HG03066 (cell line): ENCODE results near the gene OVCH2.
"Not testable (repeated sequence)": the region's sequence is repeated elsewhere in the genome, so short reads cannot be mapped to it uniquely, and the experiment has no call there.

Experiments
- ATAC-seq: cut with Tn5 transposase; IDR thresholded peaks from one replicate; pipeline ENCODE4 v1.9.1; 2021; ENCODE audit warnings: low read depth; ENCODE audit not compliant: unreplicated experiment

Gene OVCH2

DNA sequence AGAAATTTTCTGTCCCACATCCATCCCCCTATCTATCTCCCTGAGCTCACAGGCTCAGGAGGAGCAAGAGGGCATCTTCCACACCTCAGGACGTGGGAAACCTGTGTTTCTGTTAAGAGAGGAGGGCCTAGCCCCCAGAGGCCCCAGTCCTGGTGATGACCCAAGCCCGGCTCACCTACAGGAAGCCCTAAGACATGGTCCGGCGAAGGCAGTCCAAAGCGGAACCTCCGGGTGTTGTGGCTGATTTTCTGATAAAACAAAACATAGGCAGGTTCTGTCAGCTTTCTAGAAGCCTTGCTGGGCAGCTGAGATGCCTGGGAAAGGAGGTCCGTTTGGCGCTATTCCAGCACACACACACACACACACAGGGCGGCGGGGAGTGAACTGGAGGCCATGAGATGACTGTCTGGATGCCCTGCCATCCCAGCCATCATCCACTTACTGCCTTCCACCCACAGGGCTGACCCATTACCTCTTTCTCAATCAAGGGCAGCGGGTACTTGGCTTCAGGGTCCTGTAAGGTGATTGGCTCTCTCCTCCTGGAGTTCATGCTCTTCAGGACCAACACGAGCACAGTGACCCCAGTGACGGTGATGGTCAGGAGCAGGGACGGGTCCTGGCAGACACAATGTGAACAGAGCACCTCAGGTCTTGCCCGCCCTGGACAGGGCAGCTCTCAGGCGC lies 33.9 kb downstream of the OVCH2 start:
- ATAC-seq: no peak

DNA sequence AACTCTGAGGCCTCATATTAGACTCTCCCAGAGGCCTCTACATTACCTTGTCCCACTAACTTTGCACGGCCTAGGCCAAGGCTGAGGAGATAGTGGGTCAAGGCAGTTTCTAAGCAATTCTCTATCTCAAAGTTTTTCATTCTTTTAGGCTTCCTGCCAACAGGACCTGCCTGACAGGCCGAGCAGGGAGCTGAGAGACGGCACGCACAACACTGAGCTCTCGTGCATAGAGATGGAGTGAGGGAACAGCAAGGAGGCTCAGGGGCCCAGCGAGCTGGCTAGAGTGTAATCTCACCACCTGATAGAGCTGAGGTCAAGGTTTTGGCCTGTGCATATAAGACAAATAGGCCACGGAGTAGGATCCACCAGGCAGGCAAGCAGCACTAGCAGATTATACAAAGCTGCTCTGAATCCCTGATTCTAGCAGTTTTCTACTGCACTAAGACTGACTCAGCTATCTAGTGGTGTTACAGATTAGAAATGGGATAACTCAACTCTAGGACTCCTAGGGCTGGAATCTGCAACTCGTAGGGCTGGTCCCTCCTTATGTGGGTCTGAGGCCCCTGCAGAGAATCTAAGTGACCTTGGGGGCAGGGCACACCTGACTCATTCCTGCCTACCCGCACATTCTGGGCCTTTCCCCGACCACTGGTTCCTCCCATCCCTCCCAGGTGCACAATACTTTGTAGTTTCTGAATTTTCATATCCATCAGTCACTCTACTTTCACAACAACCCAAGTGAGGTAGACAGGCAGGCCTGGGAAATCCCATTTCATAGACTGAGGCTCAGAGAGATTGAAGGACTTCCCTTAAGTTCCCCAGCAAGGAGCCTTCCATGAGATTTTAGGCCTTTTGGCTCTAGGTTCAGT lies 34.7 kb downstream of the OVCH2 start:
- peak; percentile 46 for ATAC-seq

DNA sequence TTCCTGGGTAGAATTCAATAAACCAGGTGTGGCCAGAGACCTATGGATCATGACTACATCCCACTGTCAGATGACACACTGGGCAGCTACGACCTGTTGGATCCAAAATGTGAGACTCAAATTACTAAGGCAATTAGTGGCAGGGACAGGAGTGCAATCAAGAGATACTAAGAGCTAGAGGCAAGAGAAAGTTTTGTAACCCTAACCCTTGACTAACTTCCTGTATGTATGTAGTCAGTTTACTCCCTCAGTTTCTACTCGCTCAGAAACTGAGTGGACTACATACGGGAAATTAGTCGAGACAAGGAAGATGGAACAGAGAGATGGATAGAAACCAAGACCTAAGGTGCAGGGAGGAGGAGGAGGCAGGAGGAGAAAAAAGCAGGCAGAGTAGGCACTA lies 35.6 kb downstream of the OVCH2 start:
- no peak for ATAC-seq

DNA sequence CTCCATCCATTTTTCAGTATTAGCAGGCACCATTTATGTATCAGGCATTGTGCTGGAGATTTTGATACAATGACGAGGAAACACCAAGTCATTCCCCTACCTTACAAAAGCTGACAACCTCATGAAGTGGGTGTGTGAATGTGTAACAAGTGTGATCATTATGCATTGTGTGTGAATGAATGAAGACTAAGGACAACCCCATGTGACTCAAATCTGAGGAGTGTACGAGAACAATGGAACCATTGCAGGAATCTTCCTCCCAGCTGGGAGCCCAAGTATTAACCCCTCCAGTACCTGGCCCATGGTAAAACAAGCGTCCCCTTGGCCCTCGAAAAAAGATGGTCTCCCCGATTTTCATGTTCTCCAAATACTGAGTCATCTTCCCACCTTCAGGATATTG lies 37.4 kb downstream of the OVCH2 start:
- no peak for ATAC-seq

DNA sequence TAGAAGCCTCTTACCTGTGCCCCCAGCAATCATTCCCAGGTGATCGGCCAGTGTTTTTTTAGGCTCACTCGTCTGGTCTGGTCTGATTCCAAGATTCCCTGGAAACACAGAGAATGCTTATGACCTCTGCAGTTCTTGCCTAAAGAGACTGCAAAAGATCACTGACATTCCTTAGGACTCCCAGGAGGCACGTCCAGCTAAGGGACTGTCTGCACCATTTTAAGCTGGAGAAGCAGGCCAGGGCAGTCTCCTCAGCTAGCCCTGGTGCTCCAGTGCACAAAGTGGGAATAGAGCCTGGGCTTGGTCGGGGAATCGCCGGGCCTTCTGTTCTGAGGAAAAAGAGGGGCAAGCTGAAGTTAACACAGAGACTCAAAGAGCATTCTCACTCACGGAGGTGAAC lies 37.8 kb downstream of the OVCH2 start:
- ATAC-seq: no peak

DNA sequence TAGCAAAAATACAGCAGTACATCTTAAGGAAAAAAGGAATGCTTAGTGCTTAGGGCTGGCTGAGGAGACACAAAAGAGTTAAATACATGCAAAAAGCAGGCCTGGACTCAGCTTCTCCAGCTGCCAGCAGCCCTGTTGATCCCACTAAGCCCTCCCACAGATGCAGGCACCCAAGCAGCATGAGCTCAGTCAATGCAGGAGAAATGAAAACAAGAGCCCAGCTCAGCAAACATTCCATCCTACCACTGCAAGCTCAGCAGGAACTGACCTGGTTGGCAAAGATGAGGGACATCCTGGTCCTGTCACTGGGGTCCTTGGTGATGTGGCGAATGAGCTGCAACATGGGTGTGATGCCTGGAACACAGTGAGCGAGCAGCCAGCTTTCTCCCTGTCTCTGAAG lies 38.8 kb downstream of the OVCH2 start:
- ATAC-seq: no peak

DNA sequence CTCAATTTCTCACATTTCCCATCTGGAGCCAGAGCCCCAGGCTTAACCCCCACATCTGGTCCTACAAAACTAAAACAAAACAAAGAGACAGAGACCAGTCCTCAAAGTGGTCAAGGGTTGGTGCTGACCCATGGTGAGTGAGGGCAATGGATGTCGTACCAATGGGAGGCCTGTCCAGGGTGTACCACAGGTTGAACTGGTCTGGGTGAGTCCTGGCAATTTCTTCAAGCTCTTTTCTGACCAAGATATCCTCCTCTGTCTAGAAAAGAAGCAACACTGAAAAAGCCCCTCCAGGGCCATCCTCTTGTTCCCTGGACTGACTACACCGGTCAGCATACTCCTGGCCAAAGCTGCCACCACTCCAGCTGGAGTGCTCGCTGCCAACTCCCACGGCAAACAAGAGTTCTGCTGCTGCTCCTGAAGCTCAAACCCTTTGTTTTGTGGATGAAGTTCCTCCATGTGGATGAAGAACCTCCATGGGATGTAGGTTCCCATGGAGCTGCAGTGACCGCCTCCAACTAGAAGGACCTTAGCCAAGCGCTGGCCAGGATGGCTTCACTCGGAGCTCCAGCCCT lies 39.9 kb downstream of the OVCH2 start:
- no peak for ATAC-seq

DNA sequence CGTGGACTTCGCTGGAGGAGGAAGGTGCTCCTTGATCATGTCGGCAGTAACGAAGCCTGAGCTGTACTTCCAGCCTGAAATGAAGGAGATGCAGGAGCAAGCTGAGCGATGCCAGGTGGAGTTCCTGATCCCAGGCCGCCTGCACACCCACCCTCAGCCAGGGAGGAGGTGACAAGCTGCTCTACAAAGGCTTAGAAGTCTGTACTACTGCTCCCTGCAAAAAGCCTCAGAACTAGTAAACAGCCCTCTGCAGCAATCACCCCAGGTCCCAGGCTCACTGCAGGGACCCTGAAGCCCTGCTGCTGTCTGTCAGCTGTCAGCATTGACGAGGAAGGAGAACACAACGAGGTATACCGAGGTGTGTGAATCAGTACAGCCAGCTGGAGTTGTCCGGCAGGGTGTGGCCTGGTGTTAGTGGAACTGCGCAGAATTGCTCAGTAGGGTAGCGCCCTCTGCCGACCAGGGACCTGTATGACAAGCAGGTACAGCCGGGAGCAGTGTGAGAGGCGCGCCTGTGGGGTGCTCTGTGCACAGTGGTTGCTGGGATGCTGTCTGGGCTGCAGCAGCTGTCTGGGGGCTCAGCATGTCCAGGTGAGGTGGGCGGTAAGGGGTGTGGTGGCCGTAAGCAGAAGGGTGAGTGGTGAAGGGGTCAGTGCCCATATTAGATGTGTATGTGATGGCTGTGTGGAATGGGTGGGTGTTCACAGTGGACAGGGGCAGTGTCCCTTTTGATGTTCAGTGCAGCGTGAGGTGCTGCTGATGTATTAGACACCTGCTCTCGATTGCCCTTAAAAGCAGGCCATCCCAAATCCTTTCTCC lies 40.6 kb downstream of the OVCH2 start:
- peak; percentile 99 for ATAC-seq

DNA sequence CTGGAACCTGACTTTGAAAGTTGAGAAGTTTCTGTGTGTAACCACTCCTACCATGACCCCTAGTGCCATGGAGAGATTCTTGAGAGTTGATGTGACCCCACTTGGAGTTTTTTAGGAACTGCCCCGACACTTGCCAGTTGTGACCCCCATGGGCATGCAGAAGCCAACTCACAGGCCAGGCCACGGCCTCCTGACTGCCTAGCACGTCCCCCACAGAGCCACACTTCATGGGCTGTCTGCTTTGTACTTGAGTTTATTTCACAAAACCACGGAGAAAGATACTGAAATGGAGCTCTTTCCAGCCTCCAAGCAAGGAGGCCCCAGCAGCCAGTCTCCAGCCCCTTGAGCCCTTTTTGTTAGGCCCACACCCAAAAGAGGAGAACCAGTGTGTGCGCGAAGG lies 41.4 kb downstream of the OVCH2 start:
- ATAC-seq: no peak

DNA sequence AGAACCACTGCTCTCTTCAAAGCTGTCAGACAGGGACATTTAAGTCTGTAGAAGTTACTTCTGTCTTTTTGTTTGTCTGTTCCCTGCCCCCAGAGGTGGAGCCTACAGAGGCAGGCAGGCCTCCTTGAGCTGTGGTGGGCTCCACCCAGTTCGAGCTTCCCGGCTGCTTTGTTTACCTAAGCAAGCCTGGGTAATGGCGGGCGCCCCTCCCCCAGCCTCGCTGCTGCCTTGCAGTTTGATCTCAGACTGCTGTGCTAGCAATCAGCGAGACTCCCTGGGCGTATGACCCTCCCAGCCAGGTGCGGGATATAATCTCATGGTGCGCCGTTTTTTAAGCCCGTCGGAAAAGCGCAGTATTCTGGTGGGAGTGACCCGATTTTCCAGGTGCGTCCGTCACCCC lies 42.7 kb downstream of the OVCH2 start:
- not testable (repeated sequence) for ATAC-seq

DNA sequence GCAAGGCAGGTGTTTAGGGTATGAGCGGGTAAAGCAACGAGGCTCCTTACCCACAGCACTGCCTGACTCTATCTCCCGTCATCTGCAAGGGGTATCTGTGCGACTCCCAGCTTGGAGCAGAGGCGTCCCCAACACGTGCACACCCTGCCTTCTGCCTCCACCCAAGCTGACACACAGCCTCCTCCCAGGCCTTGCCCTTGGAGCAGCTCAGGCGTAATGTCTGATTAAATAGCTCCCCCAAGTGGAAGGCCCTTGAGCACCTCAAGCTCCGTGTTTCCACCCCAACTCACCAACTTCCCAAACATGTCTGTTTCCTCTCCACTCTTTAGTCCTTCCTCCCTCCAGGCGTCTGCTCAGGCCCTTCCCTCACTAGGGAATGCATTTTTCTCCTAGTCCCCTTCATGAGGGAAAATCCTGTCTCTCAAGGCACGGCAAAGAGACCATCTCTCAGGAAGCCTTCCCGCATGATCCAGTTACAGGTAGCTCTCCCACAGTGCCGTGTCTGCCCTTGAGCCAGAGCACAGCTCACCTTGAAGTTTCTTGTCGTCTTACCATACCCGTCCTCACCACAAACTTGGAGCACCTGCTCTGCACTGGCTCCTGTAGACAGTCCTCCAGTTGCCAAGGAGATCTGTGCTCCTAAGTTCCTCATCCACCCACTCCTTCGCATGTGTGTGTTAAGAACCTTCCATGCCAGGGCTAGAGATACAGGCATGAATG lies 48.8 kb downstream of the OVCH2 start:
- ATAC-seq: no peak

DNA sequence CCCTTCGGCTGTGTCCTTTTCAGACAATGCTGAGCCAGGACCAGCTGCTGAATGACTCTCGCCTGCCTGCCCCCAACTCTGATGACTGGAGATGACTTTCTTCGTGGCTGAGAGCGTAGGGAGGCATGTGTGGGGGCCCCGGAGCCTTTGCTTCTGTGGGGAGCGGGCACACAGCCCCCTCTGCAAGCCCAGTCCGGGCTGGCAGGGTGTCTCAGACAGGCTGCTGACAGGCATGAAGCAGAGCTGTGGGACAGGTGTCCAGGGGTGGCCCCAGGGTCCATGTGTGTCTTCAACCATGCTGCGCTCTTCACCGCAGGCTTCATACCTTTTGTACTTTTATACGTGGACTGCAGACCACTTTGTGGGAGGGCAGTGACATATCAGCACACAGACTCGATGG lies 49.6 kb downstream of the OVCH2 start:
- ATAC-seq: no peak

DNA sequence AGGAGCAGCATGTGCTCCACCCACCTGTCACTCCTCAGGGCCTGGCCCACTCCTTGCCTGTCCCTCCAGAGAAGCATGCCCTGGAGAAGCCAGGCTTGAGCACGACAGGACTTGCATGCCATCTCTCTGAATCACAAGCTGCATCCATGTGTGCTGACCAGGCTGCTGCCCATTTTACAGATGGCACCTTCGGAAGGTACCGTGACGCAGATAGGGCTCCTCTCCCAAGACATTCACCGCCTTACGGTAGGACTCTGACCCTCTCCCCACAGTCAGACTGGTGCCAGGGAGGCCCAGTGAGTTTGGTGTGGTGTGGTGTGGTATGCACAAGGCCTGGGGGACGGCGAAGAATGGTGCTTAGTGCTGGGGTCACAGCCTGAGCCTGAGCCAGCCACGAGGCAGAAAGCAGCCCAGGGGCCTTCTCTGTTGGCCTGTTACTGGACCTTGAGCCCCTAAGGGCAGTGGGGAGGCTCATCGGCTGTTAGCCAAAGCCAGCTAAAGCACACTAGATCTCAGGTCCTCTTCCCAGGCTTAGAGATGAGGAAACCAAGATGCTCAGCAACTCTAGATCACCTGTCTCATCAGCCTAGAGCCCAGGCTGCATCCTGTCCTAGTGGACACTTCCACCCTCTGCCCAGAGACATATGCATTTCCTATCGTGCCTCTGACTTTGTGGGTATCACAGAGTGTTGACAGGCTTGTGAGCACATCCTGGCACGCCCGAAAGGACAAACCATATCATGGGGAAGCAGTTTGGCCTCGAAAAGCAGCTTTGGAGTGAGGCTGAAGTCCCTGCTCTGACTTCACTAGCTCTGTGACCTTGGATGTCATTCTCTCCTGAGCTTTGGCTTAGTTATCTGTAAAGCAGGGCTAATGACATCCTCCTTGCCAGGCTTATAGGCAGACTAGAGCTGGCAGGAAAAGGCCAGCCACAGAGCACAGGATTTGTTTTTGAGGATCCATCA lies 50.7 kb downstream of the OVCH2 start:
- no peak for ATAC-seq

DNA sequence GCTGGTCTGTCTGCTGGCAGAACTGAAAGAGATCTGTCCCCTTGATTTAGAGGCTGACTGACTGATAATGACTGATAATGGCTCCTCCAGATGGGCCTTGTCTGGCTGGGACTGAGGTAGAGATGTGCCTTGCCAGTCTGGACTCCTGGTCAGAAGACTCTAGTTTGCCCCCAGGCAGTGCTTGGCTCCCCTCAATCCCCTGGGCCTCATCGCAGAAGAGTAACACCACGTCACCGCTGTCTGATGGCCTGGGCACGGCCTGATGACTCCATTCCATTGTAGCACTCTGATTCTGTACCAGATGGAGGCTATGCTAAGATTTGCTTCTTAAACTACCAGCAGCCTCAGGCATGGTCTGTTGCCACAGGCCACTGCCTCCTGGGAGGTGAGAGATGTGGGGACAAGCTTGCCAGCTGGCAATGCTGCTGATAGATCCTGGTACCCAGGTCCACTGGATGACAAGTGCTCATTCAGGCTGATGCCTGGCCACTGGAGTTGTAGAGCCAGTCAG lies 52.0 kb downstream of the OVCH2 start:
- no peak for ATAC-seq

DNA sequence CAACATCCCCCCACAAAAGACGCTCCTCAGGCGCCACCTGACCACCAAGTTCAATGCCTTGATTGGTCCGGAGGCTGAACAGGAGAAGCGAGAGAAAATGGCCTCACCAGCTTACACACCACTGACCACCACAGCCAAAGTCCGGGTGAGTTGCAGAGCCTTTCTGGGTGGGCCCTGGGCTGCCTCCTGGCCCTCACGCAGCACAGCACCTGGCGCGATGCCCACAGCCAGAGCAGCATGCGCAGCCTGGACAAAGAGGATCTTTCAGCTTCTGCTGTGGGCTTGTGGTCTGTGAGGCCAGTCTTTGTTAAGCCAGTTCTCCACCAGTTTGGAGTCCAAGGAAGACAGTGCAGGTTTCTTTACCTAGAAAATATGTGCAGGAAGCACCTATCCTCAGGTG lies 54.6 kb downstream of the OVCH2 start:
- ATAC-seq: no peak

DNA sequence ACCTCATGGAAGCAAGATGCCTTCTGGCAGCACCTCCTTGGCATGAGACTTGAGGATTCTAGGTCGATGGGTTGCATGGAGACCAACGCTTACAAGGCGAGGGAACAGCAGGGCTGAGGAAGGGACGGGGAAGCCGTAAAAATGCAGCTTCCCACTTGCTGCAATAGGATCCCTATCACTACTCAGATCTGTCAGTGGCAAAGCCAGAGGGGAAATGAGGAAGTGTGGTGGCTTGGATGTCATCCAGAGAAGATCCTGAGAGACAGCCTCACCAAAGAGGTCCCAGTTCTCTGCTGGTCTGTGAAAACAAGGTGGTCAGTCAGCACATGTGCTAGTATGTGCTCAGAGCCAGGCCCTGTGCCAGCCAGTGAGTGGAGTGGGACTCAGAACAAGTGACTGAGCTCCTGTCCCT lies 55.1 kb downstream of the OVCH2 start:
- ATAC-seq: no peak

DNA sequence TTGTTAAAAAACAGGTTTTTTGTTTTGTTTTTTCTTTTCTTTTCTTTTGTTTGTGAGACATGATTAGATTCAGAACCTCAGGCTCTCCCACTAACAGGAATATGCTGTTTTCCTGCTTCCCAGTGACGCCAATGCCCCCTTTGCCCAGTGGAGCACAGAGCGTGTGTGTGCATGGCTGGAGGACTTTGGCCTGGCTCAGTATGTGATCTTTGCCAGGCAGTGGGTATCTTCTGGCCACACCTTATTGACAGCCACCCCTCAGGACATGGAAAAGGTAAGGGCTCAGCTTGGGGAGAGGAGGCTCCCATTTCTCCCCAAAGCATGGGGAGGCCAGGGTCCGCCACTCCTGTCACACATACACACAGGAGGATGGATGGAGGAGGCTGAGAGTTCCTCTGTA lies 58.0 kb downstream of the OVCH2 start:
- no peak for ATAC-seq

DNA sequence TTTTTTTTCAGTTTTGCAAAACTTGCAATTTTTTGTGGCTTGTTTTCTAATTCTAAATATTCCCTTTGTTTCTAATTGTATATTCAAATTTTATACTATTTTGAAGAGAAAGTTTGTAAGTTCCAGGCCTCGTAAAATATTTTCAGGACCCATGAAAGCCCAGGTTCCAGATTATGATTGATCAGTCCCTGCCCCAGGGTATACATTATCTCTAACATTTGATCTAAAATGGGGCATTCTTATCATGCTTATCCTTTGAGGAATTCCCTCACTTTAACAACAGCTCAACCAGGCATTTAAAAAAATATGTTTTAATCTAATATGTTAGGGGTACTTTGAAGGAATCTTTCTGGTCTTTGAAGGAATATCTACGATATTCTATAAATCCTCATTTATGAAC lies 59.4 kb downstream of the OVCH2 start:
- ATAC-seq: no peak

DNA sequence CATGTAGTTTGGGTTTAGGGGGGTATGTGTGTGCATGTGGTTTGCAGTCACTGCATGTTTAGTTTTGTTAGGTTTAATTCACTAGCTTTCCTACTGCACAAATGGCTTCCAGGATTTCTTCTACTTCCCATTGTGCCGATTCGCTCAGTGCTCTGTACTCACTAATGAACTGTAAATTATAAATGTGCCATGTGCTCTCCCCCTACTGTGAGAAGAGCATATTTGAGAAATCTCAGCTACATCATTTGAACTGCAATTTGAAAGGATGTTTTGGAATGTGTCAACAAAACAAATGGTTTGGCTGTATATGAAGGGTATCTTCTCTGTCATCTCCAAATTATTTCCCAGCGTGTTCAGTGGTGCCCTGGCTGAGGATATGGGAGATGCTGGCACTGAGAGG lies 61.1 kb downstream of the OVCH2 start:
- no peak for ATAC-seq
